GM18868 (cell line): Measurements from ENCODE around the gene IL36RN.

ENCODE experiments used
- ATAC-seq: cut with Tn5 transposase; IDR thresholded peaks from one replicate; pipeline ENCODE4 v1.9.1; 2021; ENCODE audit warnings: mild to moderate bottlenecking, moderate library complexity; ENCODE audit not compliant: unreplicated experiment

IL36RN gene

GRCh38 chr2:113058998-113059960 lies at the start of gene IL36RN:
Gene IL36RN (plus strand): TSS chr2:113059198. CDS start chr2:113059439, 241 bp downstream.
- ATAC-seq = no peak

DNA sequence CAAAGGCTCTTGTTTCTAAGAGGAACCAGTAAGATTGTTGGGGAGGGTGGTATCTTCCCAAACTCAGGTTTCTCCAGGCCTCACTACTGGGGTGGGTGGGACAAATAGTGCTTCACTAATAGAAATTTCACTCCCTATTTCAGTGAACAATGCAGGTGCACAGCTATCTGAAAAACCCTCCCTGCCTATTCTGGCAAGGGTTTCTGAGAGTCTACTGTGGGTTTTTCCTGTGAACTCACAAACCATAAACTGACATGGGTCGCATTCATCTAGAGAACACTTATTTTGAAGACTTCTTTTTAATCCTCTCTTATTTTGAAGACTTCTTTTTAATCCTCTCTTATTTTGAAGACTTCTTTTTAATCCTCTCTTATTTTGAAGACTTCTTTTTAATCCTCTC lies 49.4 kb upstream of the IL36RN start:
- ATAC-seq = no peak

- no peak for ATAC-seq
Observed at GRCh38 chr2:113010088-113010487, 48.9 kb upstream of the IL36RN start.

DNA sequence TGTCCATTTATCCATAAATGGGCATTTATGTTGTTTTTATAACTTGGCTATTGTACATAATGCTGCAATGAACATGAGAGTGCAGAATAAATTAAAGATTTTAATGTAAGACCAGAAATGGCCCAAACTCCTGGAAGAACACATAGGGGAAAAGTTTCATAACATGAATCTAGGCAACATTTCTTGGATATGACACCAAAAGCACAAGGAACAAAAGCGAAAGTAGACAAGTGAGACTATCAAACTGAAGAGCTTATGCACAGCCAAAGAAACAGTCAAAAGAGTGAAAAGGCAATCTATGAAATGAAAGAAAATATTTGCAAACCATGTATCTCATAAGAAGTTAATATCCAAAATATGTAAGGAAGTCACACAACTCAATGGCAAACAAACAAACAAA lies 47.9 kb upstream of the IL36RN start:
- ATAC-seq = no peak

DNA sequence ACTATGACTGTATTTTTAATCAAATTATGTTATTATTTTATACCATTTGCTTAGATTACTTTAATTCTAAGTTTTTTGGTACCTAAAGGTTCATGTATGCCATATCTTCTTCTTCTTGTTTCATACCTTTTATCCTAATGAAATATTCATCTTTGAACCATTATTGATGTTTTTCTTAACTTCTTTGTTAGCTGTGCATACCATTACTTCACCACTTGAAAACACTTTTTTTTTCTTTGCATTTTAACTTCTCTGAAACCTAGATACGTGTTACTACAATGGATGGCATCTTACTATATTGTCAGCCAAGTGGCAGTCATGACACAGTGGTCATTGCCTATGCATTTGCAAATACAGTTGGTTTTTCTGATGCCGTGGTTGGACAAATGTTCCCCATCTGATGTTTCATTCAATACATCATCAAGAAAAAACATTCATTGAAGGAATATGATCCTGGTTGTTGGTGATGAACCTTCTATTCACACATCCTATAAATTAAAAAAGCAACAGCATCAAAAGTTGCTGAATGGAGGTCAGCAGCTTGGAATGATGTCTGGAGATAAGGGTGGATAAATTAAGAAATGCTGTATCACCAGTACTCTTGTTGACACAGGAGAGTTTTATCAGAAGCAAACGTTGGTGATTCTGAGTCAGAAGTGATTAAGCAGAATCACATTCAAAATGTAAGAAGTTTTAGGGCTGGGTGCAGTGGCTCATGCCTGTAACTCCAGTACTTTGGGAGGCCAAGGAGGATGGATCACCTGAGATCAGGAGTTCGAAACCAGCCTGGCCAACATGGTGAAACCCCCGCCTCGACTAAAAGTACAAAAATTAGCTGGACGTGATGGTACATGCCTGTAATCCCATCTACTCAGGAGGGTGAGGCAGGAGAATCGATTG lies 46.3 kb upstream of the IL36RN start:
- ATAC-seq = no peak

DNA sequence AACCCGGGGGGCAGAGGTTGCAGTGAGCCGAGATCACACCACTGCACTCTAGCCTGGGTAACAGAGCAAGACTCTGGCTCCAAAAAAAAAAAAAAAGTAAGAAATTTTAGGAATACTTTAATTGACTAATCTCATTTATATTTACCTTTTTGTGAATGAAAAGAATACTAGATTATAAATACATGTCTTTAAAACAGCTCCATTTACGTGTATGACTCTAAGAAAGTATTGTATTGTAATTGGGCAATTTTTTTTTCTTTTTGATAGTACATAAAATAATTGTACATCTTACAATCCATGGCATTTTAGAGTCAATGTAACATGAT lies 45.7 kb upstream of the IL36RN start:
- ATAC-seq = no peak

- no peak for ATAC-seq
Observed at GRCh38 chr2:113014067-113014466, 44.9 kb upstream of the IL36RN start.

DNA sequence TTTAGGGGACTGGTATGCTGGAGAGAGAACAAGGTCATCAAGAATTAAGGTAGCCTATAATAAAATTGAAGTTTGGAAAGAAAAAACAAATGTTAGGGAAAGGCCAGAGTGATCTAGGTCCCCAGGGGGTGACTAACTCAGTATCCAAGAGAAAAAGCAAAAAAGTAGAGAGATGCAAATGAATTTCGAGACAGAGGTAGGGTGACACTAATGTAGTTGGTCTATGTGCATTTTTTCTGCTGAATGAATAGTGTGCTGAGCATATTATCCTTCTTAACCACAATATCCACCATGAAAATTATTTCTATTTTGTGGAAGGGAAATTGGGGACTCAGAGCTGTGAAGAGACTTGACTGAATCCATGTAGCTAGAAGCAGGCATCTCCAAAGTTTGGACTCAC lies 44.0 kb upstream of the IL36RN start:
- no peak for ATAC-seq

- ATAC-seq = no peak
Observed at GRCh38 chr2:113015655-113016054, 43.3 kb upstream of the IL36RN start.

DNA sequence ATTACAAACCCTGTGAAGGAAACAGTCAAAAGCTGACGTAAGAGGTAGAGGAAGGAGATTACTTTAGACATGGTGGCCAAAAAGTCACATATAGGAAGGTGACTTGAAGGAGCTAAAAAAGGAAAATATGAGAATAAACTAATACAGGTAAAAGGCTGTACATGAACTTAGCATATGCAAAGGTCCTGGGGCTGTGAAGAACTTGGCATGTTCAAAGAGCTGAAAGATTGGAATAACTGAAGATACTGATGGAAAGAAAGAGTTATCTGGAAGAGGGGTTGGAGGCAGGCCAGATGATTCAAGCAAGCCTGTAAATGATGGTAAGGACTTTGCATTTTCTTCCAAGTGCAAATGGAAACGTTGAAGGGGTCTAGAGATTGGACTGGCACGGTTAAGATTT lies 40.5 kb upstream of the IL36RN start:
- no peak for ATAC-seq

- no peak for ATAC-seq
Observed at GRCh38 chr2:113021312-113021711, 37.7 kb upstream of the IL36RN start.

- ATAC-seq = no peak
Observed at GRCh38 chr2:113024764-113025163, 34.2 kb upstream of the IL36RN start.

DNA sequence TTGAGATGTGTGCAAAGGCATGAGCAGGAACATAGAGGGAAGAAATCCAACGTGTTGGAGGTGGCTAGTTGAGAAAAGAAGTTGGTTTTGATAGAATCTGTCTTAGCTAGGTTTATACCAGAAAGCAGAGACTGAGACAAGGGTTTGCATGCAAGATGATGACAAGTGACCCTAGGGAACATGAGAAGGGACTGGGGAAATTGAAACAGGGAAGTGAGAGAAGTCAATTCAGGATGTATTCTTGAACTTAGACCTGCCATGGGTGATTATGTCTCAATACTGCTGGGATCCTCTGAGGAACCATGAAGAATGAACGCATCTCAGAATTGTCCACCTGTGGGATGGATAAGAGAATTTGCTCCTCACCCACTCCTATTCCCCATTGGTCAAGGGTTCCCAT lies 33.3 kb upstream of the IL36RN start:
- ATAC-seq = no peak

GRCh38 chr2:113027691-113028090 lies 31.3 kb upstream of the IL36RN start:
- no peak for ATAC-seq

DNA sequence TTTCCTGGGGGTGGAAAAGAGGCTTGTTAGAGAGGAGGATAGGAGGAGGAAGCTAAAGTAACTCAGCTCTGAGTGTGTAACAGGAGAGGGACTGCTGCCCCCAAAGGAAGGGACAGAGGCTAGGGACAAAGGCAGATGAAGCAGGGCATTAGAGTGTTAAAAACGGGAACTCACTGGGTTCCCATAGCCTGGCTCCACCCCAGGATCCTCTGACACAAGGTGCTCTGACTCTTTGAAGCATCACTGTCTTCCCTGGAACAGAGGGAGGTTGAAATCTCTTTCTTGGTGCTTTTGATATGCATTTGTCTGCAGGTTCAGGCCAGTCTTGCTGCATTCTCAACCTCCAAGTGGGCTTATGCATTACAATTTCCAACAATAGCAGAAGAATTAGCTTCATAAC lies 30.9 kb upstream of the IL36RN start:
- ATAC-seq = no peak

GRCh38 chr2:113032737-113033136 lies 26.3 kb upstream of the IL36RN start:
- no peak for ATAC-seq

GRCh38 chr2:113034016-113034415 lies 25.0 kb upstream of the IL36RN start:
- no peak for ATAC-seq

- ATAC-seq = no peak
Observed at GRCh38 chr2:113036763-113037162, 22.2 kb upstream of the IL36RN start.

- no peak for ATAC-seq
Observed at GRCh38 chr2:113038291-113038690, 20.7 kb upstream of the IL36RN start.

DNA sequence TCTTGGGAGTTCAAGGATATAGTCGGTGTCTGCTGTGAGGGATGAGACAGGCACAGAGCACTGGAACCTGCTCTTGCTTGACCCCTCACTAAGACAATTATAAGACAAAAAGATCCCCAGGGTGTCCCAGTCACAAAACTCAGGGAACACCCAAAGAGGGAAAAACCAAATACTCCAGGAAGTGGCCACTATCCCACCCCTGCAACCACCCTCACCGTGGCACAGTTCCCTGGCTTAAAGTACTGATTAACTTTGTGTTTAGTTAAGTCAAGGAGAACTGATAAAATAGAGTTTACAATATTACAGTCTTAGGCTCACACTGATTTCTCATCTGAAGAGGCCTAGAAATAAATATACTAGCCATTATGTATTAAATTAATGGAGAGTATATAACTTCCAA lies 19.8 kb upstream of the IL36RN start:
- ATAC-seq = no peak

DNA sequence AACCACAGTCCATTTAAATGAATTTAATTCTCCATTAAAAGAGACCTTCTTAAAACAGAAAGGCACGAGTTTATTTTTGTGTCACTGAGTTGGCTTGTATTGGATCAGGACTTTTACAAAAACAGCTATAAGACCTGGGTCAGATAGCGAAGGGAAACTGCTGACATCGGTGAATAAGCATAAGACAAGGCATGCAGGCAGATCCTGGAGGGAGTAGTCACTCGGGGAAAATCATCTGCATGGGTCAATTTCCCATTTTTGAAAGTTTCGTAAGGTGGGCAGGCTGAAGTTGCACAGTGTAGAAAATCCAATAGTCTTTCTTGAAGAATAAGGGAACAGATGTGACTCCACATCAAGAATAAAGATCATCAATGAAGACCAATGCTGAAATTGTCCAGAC lies 19.3 kb upstream of the IL36RN start:
- ATAC-seq = no peak

GRCh38 chr2:113041871-113042270 lies 17.1 kb upstream of the IL36RN start:
- no peak for ATAC-seq
